ENCODE results near the gene AGBL3. TPM values are rescaled to one million over a fixed set of nuclear protein-coding genes. Genes with fewer than 3 reads are reported as not detected.
"Not testable (repeated sequence)": the region's sequence is repeated elsewhere in the genome, so short reads cannot be mapped to it uniquely, and the experiment has no call there.

Gene AGBL3
- total RNA-seq, 1 donor from 2014 or later: 6.7 TPM

DNA sequence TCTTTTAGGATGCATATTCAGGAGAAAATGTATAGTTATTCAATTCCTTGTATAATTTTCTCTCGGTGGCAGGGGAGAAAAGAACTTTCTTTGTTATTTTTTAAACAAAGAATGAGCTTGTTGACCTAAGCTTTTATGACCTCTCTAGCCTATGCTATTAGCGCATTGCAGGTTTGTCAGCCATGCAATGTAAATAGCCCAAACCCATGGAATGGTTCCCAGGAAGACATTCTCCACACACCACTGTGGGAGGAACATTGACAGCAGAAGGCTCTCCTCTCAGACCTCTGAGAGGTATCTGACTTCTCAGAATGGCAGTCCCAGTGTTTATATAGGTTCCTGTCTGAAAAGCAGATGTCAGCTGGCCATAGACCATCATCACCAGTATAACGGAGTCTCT, 19.6 kb upstream of the AGBL3 start:
- no peak for DNase-seq

- DNase-seq: no peak
Observed at GRCh38 chr7:134968110-134968509, 18.2 kb upstream of the AGBL3 start.

GRCh38 chr7:134981645-134982044, 4.7 kb upstream of the AGBL3 start:
- not testable (repeated sequence) for DNase-seq

- DNase-seq: no peak
Observed at GRCh38 chr7:134985894-134986362, 380 bp upstream of the AGBL3 start.

DNA sequence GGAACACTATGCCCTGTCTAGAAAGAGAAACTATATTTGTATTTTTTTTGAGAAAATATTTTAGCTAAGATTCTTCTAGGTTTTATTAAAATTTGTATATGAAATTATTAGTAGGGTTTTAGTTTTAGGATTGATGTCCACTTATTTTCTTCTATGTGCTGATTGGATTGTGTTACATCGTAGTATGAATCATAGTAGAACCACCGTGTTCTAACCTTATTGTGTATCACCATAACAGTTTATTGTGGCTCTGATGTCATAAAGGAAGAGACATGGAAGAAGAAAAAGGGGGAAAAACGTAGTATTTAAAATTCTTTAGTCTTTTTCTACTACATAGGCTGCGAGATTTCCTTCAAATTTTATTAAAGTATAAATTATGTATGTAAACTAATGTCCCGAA, 1.9 kb downstream of the AGBL3 start:
- no peak for DNase-seq

GRCh38 chr7:134991469-134992339, 5.4 kb downstream of the AGBL3 start:
- no peak for DNase-seq

DNA sequence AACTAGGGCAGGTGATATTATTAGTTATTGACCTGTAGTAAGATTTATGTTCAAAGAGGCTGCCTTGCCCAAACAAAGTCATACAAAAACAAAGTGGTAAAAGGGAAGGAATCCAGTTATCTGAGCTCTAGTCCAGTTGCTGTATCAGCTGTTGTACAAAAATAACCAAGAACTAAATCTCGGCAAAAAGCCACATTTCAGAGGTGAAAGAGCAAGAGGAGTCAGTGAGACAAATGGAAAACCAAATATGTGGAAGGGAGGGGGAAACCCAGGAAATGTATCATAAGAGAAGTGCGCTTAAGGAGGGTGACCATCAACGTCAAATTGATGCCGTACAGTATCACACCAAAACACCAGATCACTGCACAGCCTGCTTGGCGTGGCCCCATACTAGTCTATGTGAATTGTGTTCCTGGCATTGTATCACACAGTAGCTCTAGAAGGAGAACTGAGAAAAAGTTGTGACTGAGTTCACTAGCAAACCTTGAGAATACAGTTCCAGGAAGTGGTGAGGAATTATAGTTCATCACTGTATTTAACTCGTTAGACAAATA, 6.4 kb downstream of the AGBL3 start:
- DNase-seq: no peak

- DNase-seq: no peak
Observed at GRCh38 chr7:134993877-134994456, 7.7 kb downstream of the AGBL3 start.

GRCh38 chr7:134995239-134996096, 9.2 kb downstream of the AGBL3 start:
- DNase-seq: no peak

DNA sequence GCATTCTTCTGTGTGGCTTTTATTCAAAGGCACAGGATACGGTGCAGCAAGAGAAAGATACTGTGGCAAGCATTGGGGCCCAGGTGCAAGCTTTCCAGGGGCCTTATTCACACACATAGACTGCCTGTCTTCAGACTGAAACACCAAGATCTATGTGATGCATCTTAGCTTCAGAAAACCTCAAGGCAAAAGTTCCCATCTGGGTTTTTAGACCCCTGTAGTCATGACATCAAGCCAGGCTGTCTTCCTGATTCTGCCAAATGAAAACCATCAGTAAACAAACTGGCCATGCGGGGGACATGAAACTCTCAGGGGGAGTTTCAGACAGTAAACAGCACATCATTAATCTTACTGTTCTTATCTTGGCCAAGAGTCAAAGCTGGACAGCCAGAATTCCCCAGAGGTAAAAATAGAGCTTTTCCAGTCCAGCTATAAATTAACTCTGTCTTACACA, 9.8 kb downstream of the AGBL3 start:
- no peak for DNase-seq

DNA sequence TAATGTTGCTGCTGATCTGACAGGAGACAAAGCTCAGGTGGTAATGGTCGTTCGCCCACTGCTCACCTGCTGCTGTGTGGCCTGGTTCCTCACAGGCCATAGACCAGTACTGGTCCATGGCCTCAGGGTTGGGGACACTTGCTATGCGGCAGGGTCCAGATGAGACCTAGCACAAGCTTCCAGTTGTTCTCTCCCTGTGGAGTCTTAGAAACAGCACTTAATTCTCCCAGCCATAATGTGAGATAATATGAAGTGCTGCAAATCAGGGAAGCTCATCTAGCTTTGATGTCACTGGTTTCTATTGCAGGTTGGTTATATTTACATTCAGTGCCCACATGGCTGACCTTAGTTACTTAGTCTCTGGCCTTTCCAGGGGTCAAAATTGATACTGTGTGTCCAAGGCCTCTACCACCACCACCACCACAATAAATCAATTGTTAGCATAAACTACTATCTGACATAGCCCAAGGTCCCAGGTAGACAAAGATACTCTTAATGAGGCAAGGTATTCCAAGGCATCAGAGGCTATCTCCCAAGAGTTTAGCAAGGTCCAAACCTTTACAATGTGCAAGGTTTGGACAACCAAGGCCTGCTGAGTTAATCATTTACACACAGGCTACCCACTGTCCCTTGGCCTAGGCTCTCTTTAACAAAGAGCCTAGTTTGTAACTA, 11.0 kb downstream of the AGBL3 start:
- DNase-seq: no peak

- DNase-seq: no peak
Observed at GRCh38 chr7:134999136-134999535, 12.8 kb downstream of the AGBL3 start.

- no peak for DNase-seq
Observed at GRCh38 chr7:135001390-135002165, 15.3 kb downstream of the AGBL3 start.

- DNase-seq: no peak
Observed at GRCh38 chr7:135012229-135012628, 25.9 kb downstream of the AGBL3 start.

- DNase-seq: no peak
Observed at GRCh38 chr7:135023622-135024021, 37.3 kb downstream of the AGBL3 start.

DNA sequence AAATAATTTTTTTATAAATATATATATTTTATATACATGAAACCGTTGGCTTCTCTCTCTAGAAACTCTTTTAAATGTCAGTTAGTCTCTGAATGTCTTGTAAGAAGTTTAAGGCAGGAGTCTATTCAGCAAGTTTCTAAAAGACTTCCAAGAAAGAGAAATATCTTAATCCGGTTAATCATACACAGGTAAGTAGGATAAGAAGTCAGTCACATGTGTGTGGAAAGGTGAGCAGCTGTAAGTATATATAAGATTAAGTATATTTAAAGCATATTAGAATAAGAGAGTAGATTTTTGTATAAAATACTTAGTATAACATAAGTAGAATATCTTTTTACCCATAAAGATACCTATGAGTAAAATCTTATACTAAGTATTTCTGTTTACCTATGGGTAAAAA, 48.9 kb downstream of the AGBL3 start:
- DNase-seq: no peak

- not testable (repeated sequence) for DNase-seq
Observed at GRCh38 chr7:135067017-135067416, 80.7 kb downstream of the AGBL3 start.

DNA sequence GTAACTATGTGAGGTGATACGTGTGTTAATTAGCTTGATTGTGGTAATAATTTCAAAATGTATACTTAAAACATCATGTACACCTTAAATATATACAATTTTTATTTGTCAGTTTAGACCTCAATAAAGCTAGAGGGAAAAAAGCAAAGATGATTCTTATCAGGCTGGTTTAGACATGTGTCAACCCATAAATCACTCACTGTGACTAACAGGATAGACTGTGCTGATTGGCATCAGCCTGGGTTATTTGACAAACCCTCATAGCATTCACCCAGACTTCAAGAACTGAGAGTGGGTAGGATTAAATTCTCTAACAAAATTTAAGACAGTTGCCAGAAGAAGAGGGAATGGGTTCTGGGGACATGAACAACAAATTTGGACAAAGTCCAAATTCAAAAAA, 87.8 kb downstream of the AGBL3 start:
- no peak for DNase-seq

GRCh38 chr7:135074531-135074930, 88.2 kb downstream of the AGBL3 start:
- DNase-seq: no peak

DNA sequence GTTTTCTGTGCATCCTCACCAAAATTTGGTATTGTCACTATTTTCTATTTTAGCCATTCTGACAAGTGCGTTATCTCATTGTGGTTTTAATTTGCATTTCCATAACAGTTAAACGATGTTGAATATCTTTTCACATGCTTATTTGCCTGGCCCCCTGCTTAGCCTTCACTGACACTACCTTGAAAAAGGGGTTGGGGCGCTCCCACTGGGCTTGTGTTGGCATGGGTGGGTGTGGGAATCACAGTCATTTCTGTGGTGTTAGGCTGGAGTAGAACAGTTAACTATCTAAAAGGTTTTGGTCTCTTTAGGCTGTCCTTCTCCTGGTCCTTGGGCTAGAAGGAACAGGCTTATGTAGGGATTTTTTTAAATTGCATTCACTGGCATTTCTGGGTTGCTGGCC, 89.4 kb downstream of the AGBL3 start:
- DNase-seq: no peak

DNA sequence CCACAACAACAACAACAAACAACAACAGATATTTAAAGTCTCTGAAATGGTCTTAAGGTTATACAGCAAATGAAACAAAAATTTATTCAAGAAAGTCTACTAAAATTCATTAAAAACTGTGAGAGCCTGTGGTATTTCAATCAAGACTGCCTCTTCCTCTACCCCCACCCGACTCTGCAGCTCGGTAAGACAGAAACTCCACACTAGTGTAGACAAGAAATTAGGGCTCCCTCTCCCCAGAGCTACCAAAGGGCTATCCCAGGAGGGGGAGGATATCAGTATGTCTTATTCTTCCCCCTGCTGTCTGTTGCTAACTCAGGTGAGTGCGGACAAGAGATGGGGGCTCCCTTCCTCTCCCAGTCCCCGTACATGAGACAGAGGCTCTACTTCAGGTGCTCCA, 90.6 kb downstream of the AGBL3 start:
- no peak for DNase-seq

Data from occipital lobe (tissue), 2 donors.